ENCODE results near the gene TNFRSF8. TPM values are rescaled to one million over a fixed set of nuclear protein-coding genes. Genes with fewer than 3 reads are reported as not detected.

Gene TNFRSF8
- polyA plus RNA-seq, 2 of the 4 experiments (the other 2 are of a cell fraction), result 0.05 TPM; not detected in 1

- TF ChIP-seq EHMT2 (IDR thresholded peaks at IDR 0.05; ENCODE audit: low read depth), result no peak
- no peak for TF ChIP-seq CBX2 (IDR thresholded peaks at IDR 0.05; ENCODE audit: borderline replicate concordance, low read depth)
- TF ChIP-seq E2F6 (IDR thresholded peaks at IDR 0.05; ENCODE audit: borderline replicate concordance, low read depth), result no peak
- TF ChIP-seq PHF8 (IDR thresholded peaks at IDR 0.05; ENCODE audit: borderline replicate concordance, low read depth), result no peak
- no peak for TF ChIP-seq GATA3 (IDR thresholded peaks at IDR 0.05; ENCODE audit: borderline replicate concordance)
- no peak for TF ChIP-seq ZC3H11A (IDR thresholded peaks at IDR 0.05)
- TF ChIP-seq POLR2A (IDR thresholded peaks at IDR 0.05; ENCODE audit: low read length), result no peak
- no peak for TF ChIP-seq CTCF (IDR thresholded peaks at IDR 0.05)
- TF ChIP-seq NFE2L2 (conservative IDR thresholded peaks at IDR 0.05; ENCODE audit: low read length), result no peak
- no peak for TF ChIP-seq HOXA7 (CRISPR knock-in tag; IDR thresholded peaks at IDR 0.05)
- no peak for TF ChIP-seq PBX3 (IDR thresholded peaks at IDR 0.05)
- TF ChIP-seq RFX5 (IDR thresholded peaks at IDR 0.05), result no peak
- no peak for TF ChIP-seq CHD4 (IDR thresholded peaks at IDR 0.05; ENCODE audit: borderline replicate concordance)
- TF ChIP-seq NR3C1 (IDR thresholded peaks at IDR 0.05), result no peak
- TF ChIP-seq HMGXB4 (CRISPR knock-in tag; IDR thresholded peaks at IDR 0.05; ENCODE audit: borderline replicate concordance), result no peak
- H3K27ac ChIP-seq, result no peak overlapping the region
- DNase-seq (ENCODE audit: low read depth in 1 of 2, low spot score in 1 of 2), result no peak
- H3K4me3 ChIP-seq, result no peak overlapping the region
- H3K9me3 ChIP-seq, result no peaks in the 10 kb centered on the region
- H3K4me2 ChIP-seq, result no peak overlapping the region
- ChIA-PET POLR2A (no interaction called here), CTCF (interaction anchor here (0.6 to 7.9 kb wide), 4 partner anchors 12 to 59 kb away, joined by 3 to 48 read pairs (median 5); no protein-coding TSS in a partner anchor)
- WGBS (ENCODE audit: missing lambda C conversion rate), result 74% methylated on average over 6 of the region's 6 CpGs
- no peak for FAIRE-seq
- ATAC-seq, result no peak
- H3K4me1 ChIP-seq, result peaks cover 4% of the 10 kb centered on the region; the same call in 2 of the 3 replicates
Observed at GRCh38 chr1:12149791-12150175, 86.7 kb downstream of the TNFRSF8 start.

GRCh38 chr1:12150456-12151200 lies 87.5 kb downstream of the TNFRSF8 start:
- ATAC-seq, result no peak
- WGBS (ENCODE audit: missing lambda C conversion rate), result 64% methylated on average over 7 of the region's 9 CpGs
- no peak for TF ChIP-seq FOSB (CRISPR knock-in tag; IDR thresholded peaks at IDR 0.05)
- no peak for TF ChIP-seq ATOH8 (CRISPR knock-in tag; IDR thresholded peaks at IDR 0.05; ENCODE audit: low read depth)
- no peak for TF ChIP-seq JUN (IDR thresholded peaks at IDR 0.05)
- TF ChIP-seq FOXS1 (CRISPR knock-in tag; IDR thresholded peaks at IDR 0.05), result no peak
- no peak for TF ChIP-seq E2F6 (IDR thresholded peaks at IDR 0.05; ENCODE audit: borderline replicate concordance, low read depth)
- no peak for TF ChIP-seq NPAS2 (CRISPR knock-in tag; IDR thresholded peaks at IDR 0.05; ENCODE audit: borderline replicate concordance)
- no peak for TF ChIP-seq ZSCAN20 (CRISPR knock-in tag; IDR thresholded peaks at IDR 0.05)
- TF ChIP-seq CBX2 (IDR thresholded peaks at IDR 0.05; ENCODE audit: borderline replicate concordance, low read depth), result no peak
- no peak for TF ChIP-seq CHD2 (IDR thresholded peaks at IDR 0.05; ENCODE audit: low read length, partially characterized antibody)
- TF ChIP-seq MAFK (IDR thresholded peaks at IDR 0.05; ENCODE audit: partially characterized antibody), result no peak
- H3K9me3 ChIP-seq, result no peaks in the 10 kb centered on the region
- peaks cover 4% of the 10 kb centered on the region; the same call in 2 of the 3 replicates for H3K4me1 ChIP-seq
- DNase-seq (ENCODE audit: low read depth in 1 of 2, low spot score in 1 of 2), result no peak
- CTCF ChIA-PET, result interaction anchor here (0.6 to 7.9 kb wide), 4 partner anchors 11 to 58 kb away, joined by 3 to 48 read pairs (median 5); no protein-coding TSS in a partner anchor
- H3K27ac ChIP-seq, result no peak overlapping the region
- no peak for FAIRE-seq
- no peak overlapping the region for H3K4me2 ChIP-seq
- POLR2A ChIA-PET, result no interaction called here
- H3K4me3 ChIP-seq, result no peak overlapping the region

Data from A549 (cell line).